Activated B cell treated with CpG ODN at 0.5 μM for 24 hours (primary cell): Measurements from ENCODE around the gene S100A9. TPM values are rescaled to one million over a fixed set of nuclear protein-coding genes. Genes with fewer than 3 reads are reported as not detected.

Source experiments
- ATAC-seq: fragments of 200-7000 bp; cut with Tn5 transposase; one replicate; pipeline ENCODE4 v1.10.0; 2021; ENCODE audit warnings: low read depth, mild to moderate bottlenecking, moderate library complexity
- CTCF ChIA-PET: fragments of 350-600 bp; sonication (Branson Sonifier 250); formaldehyde crosslinking; loops from one replicate; lab custom pipeline; 2021; ENCODE audit warnings: antibody characterized with exemption; lab: Charles Lee
- POLR2A ChIA-PET: fragments of 350-600 bp; sonication (Branson Sonifier 250); formaldehyde crosslinking; loops from one replicate; lab custom pipeline; 2021; ENCODE audit warnings: antibody characterized with exemption; lab: Charles Lee
- DNase-seq: peaks from one replicate; pipeline ENCODE4 v3.0.0; 2022
- H3K27ac Mint-ChIP-seq: one replicate; pipeline ENCODE4 v1.8.0; 2020; ENCODE audit warnings: mixed read lengths
- H3K27me3 Mint-ChIP-seq: one replicate; pipeline ENCODE4 v1.8.0; 2021; ENCODE audit warnings: mixed read lengths
- H3K36me3 Mint-ChIP-seq: one replicate; pipeline ENCODE4 v1.8.0; 2021; ENCODE audit warnings: low read depth, mixed read lengths
- H3K4me1 Mint-ChIP-seq: one replicate; pipeline ENCODE4 v1.8.0; 2021; ENCODE audit warnings: mixed read lengths
- H3K4me3 Mint-ChIP-seq: one replicate; pipeline ENCODE4 v1.8.0; 2020; ENCODE audit warnings: mild to moderate bottlenecking, mixed read lengths
- H3K9me3 Mint-ChIP-seq: one replicate; pipeline ENCODE4 v1.8.0; 2020; ENCODE audit warnings: mixed read lengths
- CTCF ChIP-seq: fragments of 200-600 bp; IDR thresholded peaks from one replicate; pipeline ENCODE4 v1.8.0; 2022; ENCODE audit warnings: antibody characterized with exemption, mild to moderate bottlenecking
- intact Hi-C: fragments of 100-400 bp; cut with micrococcal nuclease; formaldehyde crosslinking; loops from one replicate; pipeline ENCODE4 v1.15.1; 2024
- total RNA-seq: library from RNA; stranded (reverse); gene quantifications from 2 replicates; pipeline ENCODE4 v1.2.3, GENCODE V29; 2022

Gene S100A9
- total RNA-seq, 1 donor from 2014 or later, result 4.0 TPM

GRCh38 chr1:153354515-153355193, 3.0 kb upstream of the S100A9 start:
- H3K4me1 Mint-ChIP-seq, result peaks cover 14% of the 10 kb centered on the region
- TF ChIP-seq CTCF, result no peak
- ChIA-PET CTCF (interaction anchor here (1.1 to 6.0 kb wide), 3 partner anchors 9 to 149 kb away, joined by 3 to 67 read pairs (median 4); no protein-coding TSS in a partner anchor), POLR2A (no interaction called here)
- no peak for ATAC-seq
- no peaks in the 10 kb centered on the region for H3K36me3 Mint-ChIP-seq
- H3K27ac Mint-ChIP-seq, result no peak overlapping the region
- no peak overlapping the region for H3K4me3 Mint-ChIP-seq
- DNase-seq, result no peak
- intact Hi-C loops, result no loop called here
- peaks cover 24% of the 10 kb centered on the region for H3K27me3 Mint-ChIP-seq
- H3K9me3 Mint-ChIP-seq, result no peaks in the 10 kb centered on the region

DNA sequence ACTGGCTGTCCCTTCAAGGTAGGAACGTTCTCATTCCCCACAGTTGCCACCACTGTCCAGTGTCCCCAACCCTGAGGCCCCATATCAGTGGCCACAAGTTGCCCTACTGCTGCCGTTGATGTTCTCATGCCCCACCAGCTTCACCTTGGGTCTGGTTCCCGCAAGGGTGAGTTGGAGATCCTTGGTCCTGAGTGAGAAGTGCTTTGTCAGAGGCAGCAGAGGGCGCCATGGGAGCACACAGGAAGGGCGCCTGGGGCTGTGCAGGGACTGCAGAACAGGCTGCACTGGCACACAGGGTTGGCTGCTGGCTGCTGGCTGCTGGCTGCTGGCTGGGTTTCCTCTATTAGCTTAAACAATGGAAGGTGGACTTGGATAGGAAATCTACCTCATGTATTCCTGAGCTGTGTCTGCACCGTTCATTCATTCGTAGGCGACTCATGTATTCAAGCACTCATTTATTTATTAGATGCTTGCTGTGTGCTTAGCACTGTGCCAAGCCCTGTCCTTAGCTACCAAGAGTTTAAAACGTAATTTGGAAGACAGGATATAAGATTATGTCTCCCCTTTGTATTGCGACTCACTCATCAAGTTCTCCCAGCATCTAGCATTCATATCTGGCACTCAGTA, 2.1 kb upstream of the S100A9 start:
- no peak for TF ChIP-seq CTCF
- DNase-seq (no peak), ATAC-seq (peak; percentile 50)
- H3K4me1 Mint-ChIP-seq, result peaks cover 14% of the 10 kb centered on the region
- H3K9me3 Mint-ChIP-seq, result no peaks in the 10 kb centered on the region
- ChIA-PET POLR2A (no interaction called here), CTCF (interaction anchor here (1.1 to 6.0 kb wide), 3 partner anchors 10 to 148 kb away, joined by 3 to 67 read pairs (median 4); no protein-coding TSS in a partner anchor)
- no peak overlapping the region for H3K27ac Mint-ChIP-seq
- intact Hi-C loops, result no loop called here
- H3K4me3 Mint-ChIP-seq, result no peak overlapping the region
- H3K36me3 Mint-ChIP-seq, result no peaks in the 10 kb centered on the region
- peaks cover 18% of the 10 kb centered on the region for H3K27me3 Mint-ChIP-seq

- Mint-ChIP-seq H3K4me3 (no peak overlapping the region), H3K27ac (no peak overlapping the region), H3K27me3 (peaks cover 18% of the 10 kb centered on the region), H3K9me3 (no peaks in the 10 kb centered on the region), H3K36me3 (no peaks in the 10 kb centered on the region), H3K4me1 (peaks cover 14% of the 10 kb centered on the region)
- no peak for ATAC-seq
- POLR2A ChIA-PET, result no interaction called here
- intact Hi-C loops, result no loop called here
- no peak for TF ChIP-seq CTCF
- CTCF ChIA-PET, result interaction anchor here (1.0 kb wide), 1 partner anchor 139 kb away, joined by 3 read pairs; no protein-coding TSS in a partner anchor
- no peak for DNase-seq
Measured at GRCh38 chr1:153356392-153357075, 1.1 kb upstream of the S100A9 start.

- no peak overlapping the region for H3K4me3 Mint-ChIP-seq
- no peaks in the 10 kb centered on the region for H3K36me3 Mint-ChIP-seq
- no peak overlapping the region for H3K27ac Mint-ChIP-seq
- ATAC-seq (no peak), DNase-seq (no peak)
- no peaks in the 10 kb centered on the region for H3K9me3 Mint-ChIP-seq
- no peak for TF ChIP-seq CTCF
- peaks cover 18% of the 10 kb centered on the region for H3K27me3 Mint-ChIP-seq
- CTCF ChIA-PET, result interaction anchor here (1.0 kb wide), 1 partner anchor 138 kb away, joined by 3 read pairs; no protein-coding TSS in a partner anchor
- POLR2A ChIA-PET, result no interaction called here
- H3K4me1 Mint-ChIP-seq, result peaks cover 14% of the 10 kb centered on the region
- intact Hi-C loops, result no loop called here
Measured at GRCh38 chr1:153357076-153357852, 390 bp upstream of the S100A9 start.
